GM19035 (cell line): ENCODE data around the gene ASAP2.
"Not testable (repeated sequence)": the region's sequence is repeated elsewhere in the genome, so short reads cannot be mapped to it uniquely, and the experiment has no call there.

Source experiments
- ATAC-seq: cut with Tn5 transposase; IDR thresholded peaks from one replicate; pipeline ENCODE4 v1.9.1; 2021; ENCODE audit not compliant: unreplicated experiment

Gene ASAP2

GRCh38 chr2:9250091-9250490 is 43.5 kb downstream of the ASAP2 start:
- ATAC-seq = no peak

- no peak for ATAC-seq
These were observed 44.0 kb downstream of the ASAP2 start for GRCh38 chr2:9250498-9251153.

GRCh38 chr2:9251154-9252001 is 44.8 kb downstream of the ASAP2 start:
- ATAC-seq = no peak

GRCh38 chr2:9252002-9252357 is 45.4 kb downstream of the ASAP2 start:
- ATAC-seq = no peak

- ATAC-seq = no peak
These were observed 48.8 kb downstream of the ASAP2 start for GRCh38 chr2:9255416-9255815.

- ATAC-seq = no peak
These were observed 49.5 kb downstream of the ASAP2 start for GRCh38 chr2:9256147-9256546.

GRCh38 chr2:9256570-9257043 is 50.0 kb downstream of the ASAP2 start:
- ATAC-seq = no peak

- no peak for ATAC-seq
These were observed 51.9 kb downstream of the ASAP2 start for GRCh38 chr2:9258501-9258900.

- no peak for ATAC-seq
These were observed 52.4 kb downstream of the ASAP2 start for GRCh38 chr2:9258953-9259399.

- no peak for ATAC-seq
These were observed 53.9 kb downstream of the ASAP2 start for GRCh38 chr2:9260464-9260918.

- no peak for ATAC-seq
These were observed 54.7 kb downstream of the ASAP2 start for GRCh38 chr2:9261231-9261883.

- no peak for ATAC-seq
These were observed 56.1 kb downstream of the ASAP2 start for GRCh38 chr2:9262671-9263171.

- no peak for ATAC-seq
These were observed 56.8 kb downstream of the ASAP2 start for GRCh38 chr2:9263428-9263827.

- ATAC-seq = no peak
These were observed 57.7 kb downstream of the ASAP2 start for GRCh38 chr2:9264301-9264700.

- no peak for ATAC-seq
These were observed 60.1 kb downstream of the ASAP2 start for GRCh38 chr2:9266711-9267110.

GRCh38 chr2:9267286-9267685 is 60.7 kb downstream of the ASAP2 start:
- not testable (repeated sequence) for ATAC-seq

GRCh38 chr2:9268301-9269080 is 61.9 kb downstream of the ASAP2 start:
- ATAC-seq = no peak

- ATAC-seq = no peak
These were observed 62.7 kb downstream of the ASAP2 start for GRCh38 chr2:9269295-9269694.

GRCh38 chr2:9269695-9270360 is 63.2 kb downstream of the ASAP2 start:
- ATAC-seq = no peak

- ATAC-seq = no peak
These were observed 64.5 kb downstream of the ASAP2 start for GRCh38 chr2:9271091-9271490.
